Thoracic aorta (tissue), 2 donors: ENCODE measurements around the gene PRRC2A. TPM values are rescaled to one million over a fixed set of nuclear protein-coding genes. Genes with fewer than 3 reads are reported as not detected.

Experiments used
- ATAC-seq: fragments of 150-250 bp; one replicate; pipeline ENCODE4 v1.8.0; 2017; ENCODE audit warnings: low read depth; ENCODE audit not compliant: insufficient number of reproducible peaks, low FRiP score
- DNase-seq: peaks from one replicate; pipeline ENCODE4 v3.0.0-alpha.2; 2020; ENCODE audit warnings: low spot score
- H3K27ac ChIP-seq, 2 donors: fragments of 200-600 bp; sonication (generic); 1 replicate in 1 of 2; 2 replicates in 1 of 2; pipeline ENCODE4 v1.5.1; 2016; ENCODE audit warnings: mild to moderate bottlenecking in 2 of 2, moderate library complexity in 2 of 2
- H3K27me3 ChIP-seq: fragments of 200-600 bp; sonication (generic); replicated peaks from 2 replicates; pipeline ENCODE4 v1.6.0; 2016; ENCODE audit warnings: mild to moderate bottlenecking; ENCODE audit not compliant: insufficient read depth
- H3K36me3 ChIP-seq: fragments of 200-600 bp; sonication (generic); one replicate; pipeline ENCODE4 v1.5.1; 2016
- H3K4me1 ChIP-seq, 2 donors: fragments of 200-600 bp; sonication (generic); 1 replicate in 1 of 2; 2 replicates in 1 of 2; pipeline versions ENCODE4 v1.5.1 to v1.6.0; 2016; ENCODE audit warnings: low read depth in 2 of 2, mild to moderate bottlenecking in 1 of 2; ENCODE audit not compliant: control insufficient read depth in 1 of 2
- H3K4me3 ChIP-seq: fragments of 200-600 bp; sonication (generic); 2 replicates; pipeline ENCODE4 v1.5.1; 2016; ENCODE audit warnings: mild to moderate bottlenecking
- H3K9me3 ChIP-seq: fragments of 200-600 bp; sonication (generic); 2 replicates; pipeline ENCODE4 v1.5.1; 2016
- CTCF ChIP-seq: fragments of 200-600 bp; sonication (generic); IDR thresholded peaks from one replicate; pipeline ENCODE4 v1.5.1; 2019; ENCODE audit warnings: antibody characterized with exemption
- total RNA-seq, 2 donors: library from RNA; depleted of rRNA; stranded (reverse); fragments of >200 nt; gene quantifications; one replicate each; pipeline versions ENCODE4 v1.1.0 to v1.2.3, GENCODE V29; 2016

The PRRC2A gene
- total RNA-seq: 100 to 1,000 TPM in 1 of 2 donors, 10 to 100 TPM in 1; 94.2 to 130 TPM

- H3K36me3 ChIP-seq: peaks cover 22% of the 10 kb centered on the region
- H3K4me1 ChIP-seq: peaks cover 6 to 20% of the 10 kb centered on the region in 2 donors
- TF ChIP-seq CTCF: no peak
- no peaks in the 10 kb centered on the region for H3K9me3 ChIP-seq
- peak within 1 kb of the TSS; percentile 96 to 97 for H3K27ac ChIP-seq
- no peaks in the 10 kb centered on the region for H3K27me3 ChIP-seq
- H3K4me3 ChIP-seq: peak within 1 kb of the TSS; percentile 96
- DNase-seq (peak; percentile 40), ATAC-seq (peak; percentile 30)
Observed at GRCh38 chr6:31620586-31621319, at the start of gene PRRC2A. PRRC2A (plus strand) TSS chr6:31620715; CDS start chr6:31622790, 2,075 bp downstream.

GRCh38 chr6:31572041-31572911 is 48.2 kb upstream of the PRRC2A start, which contains the start of gene LTA:
LTA (plus strand) TSS chr6:31572289; CDS start chr6:31572743, 454 bp downstream.
- ATAC-seq: no peak
- no peak for TF ChIP-seq CTCF
- Histone ChIP-seq H3K27ac (no peak within 1 kb of the TSS), H3K36me3 (no peaks in the 10 kb centered on the region), H3K4me3 (peak within 1 kb of the TSS; percentile 21), H3K9me3 (no peaks in the 10 kb centered on the region), H3K27me3 (no peaks in the 10 kb centered on the region), H3K4me1 (no peaks in the 10 kb centered on the region)
- DNase-seq: no peak

- Histone ChIP-seq H3K9me3 (no peaks in the 10 kb centered on the region), H3K4me1 (no peaks in the 10 kb centered on the region), H3K27ac (no peak overlapping the region), H3K27me3 (no peaks in the 10 kb centered on the region), H3K4me3 (no peak overlapping the region), H3K36me3 (no peaks in the 10 kb centered on the region)
- no peak for ATAC-seq
- DNase-seq: no peak
- TF ChIP-seq CTCF: no peak
Observed at GRCh38 chr6:31573239-31574105, 47.0 kb upstream of the PRRC2A start.

- Histone ChIP-seq H3K4me1 (no peaks in the 10 kb centered on the region), H3K27ac (no peak overlapping the region), H3K36me3 (no peaks in the 10 kb centered on the region), H3K27me3 (no peaks in the 10 kb centered on the region), H3K9me3 (no peaks in the 10 kb centered on the region), H3K4me3 (no peak overlapping the region)
- no peak for DNase-seq
- no peak for TF ChIP-seq CTCF
- no peak for ATAC-seq
Observed at GRCh38 chr6:31574106-31575061, 46.1 kb upstream of the PRRC2A start.
